Hematopoietic multipotent progenitor cell (in vitro differentiated cells): ENCODE measurements around the gene ITGB4. TPM values are rescaled to one million over a fixed set of nuclear protein-coding genes. Genes with fewer than 3 reads are reported as not detected.

Experiments
- DNase-seq, 3 donors: peaks; one replicate each; pipeline ENCODE4 v3.0.0-alpha.2; 2011 to 2015; ENCODE audit warnings: low read depth in 2 of 3, low spot score in 2 of 3
- total RNA-seq: library from RNA; depleted of rRNA; stranded (reverse); fragments of >200 nt; gene quantifications from one replicate; pipeline ENCODE4 v1.2.3, GENCODE V29; 2012

Gene ITGB4
- total RNA-seq, 1 donor = 11.3 TPM

DNA sequence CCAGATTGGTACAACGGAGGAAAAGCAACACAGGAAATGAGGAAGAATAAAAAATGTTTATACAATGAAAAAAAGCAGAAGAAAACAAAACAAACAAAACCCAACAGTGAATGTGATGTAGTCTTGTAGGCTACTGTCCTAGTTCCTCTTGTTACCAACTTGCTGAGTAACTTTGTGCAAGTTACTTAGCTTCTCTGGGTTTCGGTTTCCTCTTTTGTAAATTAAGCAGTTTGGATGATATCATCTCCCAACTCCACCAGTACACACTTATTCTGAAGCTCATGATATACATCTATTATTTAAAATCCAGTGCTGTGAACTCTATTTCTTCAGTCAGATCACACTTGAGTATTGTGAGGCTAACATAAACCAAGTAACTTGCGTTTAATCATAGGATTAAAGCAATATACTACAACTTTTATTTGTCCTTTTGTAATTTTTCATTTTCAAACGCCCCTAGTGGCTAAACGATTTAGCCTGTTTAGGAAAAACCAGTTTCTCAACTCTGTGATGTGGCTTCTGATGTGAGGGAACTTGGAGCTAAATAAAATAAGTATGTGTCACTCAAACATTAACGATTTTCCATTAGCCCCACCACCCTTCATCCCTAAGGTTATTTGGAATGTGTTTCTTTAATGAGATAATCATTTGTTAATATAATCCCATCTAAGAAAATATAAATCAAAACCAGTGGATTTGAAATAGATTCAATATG is 62.0 kb downstream of the ITGB4 start:
- DNase-seq = peak in 2 of 3 donors; percentile 62 to 82

DNA sequence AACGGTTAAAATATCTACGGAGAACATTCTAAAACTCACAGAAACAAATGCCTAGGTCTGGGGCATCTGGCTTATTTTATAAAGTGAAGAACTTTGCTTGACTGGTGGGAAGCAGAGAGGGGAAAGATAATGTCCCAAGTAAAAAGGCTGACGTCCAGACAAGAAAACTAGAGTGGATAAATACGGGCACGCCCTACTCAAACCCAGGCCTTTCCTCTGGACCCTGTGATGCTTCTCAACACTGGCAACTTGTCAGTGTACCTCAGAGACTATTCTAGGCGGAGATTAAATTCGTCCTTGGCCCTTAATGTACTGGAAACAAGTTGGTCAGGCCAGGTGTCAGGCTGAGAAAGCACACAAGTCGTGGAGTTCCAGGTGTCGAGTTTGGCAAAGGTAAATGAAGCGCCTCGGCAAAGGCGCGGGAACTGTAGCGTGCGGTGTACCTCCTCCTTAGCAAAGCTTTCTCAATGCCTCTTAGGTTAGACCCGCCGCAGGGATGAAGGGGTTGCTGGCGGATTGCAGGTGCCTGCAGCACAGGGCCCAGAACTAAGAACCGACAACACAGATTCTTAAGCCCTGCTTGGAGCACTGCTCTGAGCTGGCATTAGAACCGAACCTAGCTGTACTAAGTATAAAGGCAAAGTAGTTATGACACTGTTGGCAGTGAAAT is 62.7 kb downstream of the ITGB4 start:
- DNase-seq = no peak

DNA sequence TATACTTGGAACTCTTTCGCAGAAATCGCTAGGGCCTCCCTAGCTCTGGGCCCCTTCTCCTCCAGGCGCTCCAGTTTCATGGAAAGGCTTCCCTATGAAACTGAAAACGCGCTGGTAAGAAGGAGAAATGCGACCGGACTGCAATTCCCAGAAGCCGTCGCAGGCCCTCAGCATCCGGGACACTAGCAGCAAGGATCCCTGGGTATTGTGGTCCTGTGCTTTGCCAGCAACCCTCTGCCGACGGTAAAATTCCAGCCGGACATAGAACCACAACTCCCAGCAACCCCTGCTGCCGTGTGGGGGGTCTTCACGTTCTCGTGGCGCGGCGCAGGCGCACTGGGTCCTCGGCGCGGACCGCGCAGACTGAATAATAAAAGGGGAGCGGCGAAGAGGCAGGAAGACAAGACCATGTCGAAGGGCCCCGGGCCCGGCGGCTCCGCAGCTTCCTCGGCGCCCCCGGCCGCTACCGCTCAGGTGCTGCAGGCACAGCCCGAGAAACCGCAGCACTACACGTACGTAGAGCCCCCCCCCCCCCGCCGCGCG is 63.3 kb downstream of the ITGB4 start, which contains the start of gene UNK:
Gene UNK, plus strand, starts transcription at position 334 of the 543 bp plus-strand sequence. Its CDS starts 75 bp downstream, at position 409.
- peak; percentile 95 to 99 (median 98) for DNase-seq

DNA sequence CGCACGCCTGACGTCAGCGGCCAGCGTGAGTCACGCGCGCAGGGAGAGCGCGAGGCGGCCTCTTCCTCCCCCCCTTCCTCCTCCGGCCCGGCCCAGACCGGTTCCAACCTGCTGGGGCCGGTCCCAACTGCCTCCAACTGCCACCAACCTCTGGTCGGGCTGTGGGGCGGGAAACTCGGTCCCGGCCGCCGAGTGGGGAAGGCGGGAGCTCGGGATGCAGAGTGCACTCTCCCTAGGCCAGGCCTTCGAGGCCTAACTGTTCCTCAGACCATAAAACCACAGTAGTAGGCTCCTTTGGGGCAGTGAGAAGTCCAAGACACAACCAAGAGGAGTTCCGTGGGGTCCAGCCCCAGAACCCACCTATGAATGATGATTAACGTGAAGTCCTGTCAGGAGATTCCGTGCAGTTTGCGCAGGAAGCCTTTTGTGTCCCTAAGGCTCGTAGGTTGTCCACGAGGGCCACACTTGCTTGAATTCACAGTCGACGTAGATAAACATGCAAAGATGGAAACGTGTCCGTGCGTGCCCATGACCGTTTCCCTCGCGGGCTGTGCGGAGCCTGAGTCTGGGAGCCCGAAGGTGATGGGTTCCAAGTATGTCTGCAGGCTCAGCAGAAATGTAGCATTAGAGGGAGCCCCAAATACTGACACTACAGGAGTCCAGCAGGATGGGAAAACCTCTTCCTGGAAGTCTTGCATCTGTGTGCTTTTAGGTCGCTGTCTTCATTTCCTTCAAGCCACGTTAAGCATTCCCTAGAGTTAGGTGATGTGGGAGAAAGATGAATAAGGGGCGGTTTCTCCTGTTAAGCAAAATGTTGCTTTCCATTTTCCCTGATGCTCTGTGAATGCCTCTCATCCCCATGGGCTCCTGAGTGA is 64.0 kb downstream of the ITGB4 start:
- no peak for DNase-seq

DNA sequence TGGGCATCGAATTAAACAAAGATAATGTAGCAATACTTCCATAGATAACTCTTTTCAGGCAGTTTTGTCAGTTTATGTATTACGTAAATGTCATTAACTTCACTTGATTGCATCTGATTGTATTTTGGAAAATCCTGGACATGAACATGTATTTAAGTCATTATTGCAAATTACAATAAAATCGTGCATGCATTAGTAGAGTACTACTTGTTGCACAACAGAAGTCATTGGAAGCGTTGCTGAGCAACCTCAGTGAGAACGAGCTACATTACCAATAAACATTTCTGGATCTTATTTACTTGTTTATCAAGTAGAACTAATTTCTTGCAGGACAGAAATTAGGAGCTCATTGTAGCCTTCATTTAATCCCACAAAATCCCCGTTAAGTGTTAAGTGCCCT is 70.0 kb downstream of the ITGB4 start:
- no peak for DNase-seq

DNA sequence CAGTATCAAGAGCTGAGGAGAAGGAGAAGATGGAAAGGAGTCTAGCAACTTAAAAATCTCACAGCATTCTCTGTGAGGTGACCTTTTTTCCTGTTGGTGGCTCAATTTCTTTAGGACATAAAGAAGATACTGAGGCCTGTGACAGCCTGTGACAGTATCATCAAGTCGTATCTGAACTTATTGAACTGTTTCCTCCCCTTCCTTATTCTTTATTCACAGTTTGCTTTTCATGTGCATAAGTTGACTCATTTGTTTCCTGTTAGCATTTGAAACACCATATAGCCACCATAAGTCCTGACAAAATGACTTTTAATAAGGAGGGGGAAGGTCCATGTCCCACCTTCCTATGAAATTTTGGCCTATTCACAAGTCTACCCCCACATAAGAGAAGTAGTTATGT is 72.2 kb downstream of the ITGB4 start:
- DNase-seq = no peak

DNA sequence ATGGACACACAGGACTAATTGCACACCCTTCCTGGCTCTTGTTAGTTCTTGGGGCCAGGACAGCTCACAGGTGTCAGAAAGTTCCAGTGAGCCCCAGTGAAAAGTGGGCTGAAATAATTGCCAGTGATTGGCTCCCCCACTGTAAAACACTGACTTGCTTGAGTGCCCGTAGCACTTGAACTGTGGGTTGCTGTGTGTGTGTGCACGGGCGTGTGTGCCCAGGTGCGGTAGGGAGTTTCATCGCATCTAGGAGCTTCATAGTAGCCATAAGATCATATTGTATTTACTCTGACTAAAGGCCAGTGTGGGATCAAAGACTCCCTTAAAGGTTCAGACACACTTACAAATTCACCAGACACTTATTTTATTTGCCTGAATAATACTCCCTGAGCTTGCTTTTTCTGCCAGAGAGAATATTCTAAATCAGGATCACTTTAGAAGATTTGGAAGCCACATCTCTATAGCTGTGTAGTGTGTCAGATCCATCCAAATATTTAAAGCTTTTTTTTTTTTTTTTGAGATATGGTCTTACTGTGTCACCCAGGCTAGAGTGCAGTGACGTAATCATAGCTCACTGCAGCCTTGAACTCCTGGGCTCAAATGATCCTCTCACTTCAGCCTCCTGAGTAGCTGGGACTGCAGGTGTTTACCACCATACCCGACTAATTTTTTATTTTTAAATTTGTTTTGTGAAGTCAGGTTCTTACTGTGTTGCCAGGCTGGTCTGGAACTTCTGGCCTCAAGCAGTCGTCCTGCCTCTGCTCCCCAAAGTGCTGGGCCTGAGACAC is 74.8 kb downstream of the ITGB4 start:
- no peak for DNase-seq

DNA sequence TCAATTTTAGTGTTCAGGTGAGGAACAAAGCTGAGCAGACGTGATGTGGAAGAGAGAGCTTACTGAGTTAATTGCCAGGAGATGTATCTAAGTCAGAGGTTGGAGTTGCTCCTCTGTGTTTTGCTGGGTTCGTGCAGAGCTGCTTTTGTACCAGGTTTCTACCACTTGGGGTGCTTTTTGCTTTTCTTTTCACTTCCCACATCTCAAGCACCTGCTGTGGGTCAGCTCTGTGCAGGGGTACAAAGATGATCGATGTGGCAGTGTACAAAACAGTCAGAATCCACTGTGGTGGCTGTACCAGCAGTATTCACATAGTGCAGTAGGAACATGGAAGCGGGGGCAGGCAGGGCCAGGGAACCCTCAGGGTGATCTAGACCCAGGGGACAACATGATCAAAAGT is 78.1 kb downstream of the ITGB4 start:
- no peak for DNase-seq

DNA sequence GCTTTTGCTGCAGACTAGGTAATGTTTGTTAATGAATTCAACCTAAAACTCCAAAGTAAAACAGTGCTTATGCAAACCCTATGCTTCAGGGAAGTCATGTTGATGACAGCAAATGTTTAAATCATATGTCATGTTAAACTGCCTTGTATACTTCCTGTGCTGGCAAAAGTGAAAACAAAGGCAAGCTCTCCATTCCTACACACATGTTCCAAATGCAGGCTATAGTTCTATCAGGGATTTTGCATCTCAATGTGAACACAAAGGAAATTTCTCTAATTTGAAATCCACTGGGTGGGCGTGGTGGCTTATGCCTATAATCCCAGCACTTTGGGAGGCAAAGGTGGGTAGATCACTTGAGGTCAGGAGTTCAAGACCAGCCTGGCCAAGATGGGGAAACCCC is 82.6 kb downstream of the ITGB4 start:
- DNase-seq = no peak

DNA sequence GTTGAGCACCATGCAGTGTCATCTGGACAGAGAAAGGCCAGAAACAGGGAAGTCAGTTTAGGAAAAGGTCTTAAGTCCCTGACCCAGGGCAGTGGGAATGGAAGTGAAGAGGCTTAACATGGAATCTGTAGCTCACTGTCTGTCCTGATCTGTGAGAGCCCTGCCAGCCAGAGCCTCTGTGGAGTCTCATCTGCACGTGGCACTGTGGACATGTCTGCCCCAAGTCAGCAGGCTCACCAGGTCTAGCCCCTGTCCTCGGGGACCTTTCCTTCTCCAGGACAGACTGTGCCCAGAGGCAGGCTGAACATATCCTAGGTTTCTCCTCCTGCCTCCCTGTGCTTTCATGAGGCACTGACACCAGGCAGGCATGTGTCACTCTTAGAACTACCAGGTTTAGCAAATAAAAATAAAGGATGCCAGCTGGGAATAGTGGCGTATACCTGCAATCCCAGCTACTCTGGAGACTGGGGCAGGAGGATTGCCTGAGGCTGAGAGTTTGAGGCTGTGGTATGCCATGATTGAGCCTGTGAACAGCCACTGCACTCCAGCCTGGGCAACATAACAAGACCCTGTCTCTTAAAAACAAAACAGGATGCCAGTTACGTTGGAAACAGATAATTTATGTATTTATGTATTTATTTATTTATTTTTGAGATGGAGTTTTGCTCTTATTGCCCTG is 85.7 kb downstream of the ITGB4 start:
- no peak for DNase-seq

Other genes with a start within 250 kb of the ITGB4 start
- 14.8 TPM for gene CASKIN2, start 205.9 kb upstream of the ITGB4 start, total RNA-seq
- gene TSEN54, start 204.9 kb upstream of the ITGB4 start, total RNA-seq = 30.2 TPM
- 42.5 TPM for gene LLGL2, start 195.8 kb upstream of the ITGB4 start, total RNA-seq
- gene MYO15B, start 133.7 kb upstream of the ITGB4 start, total RNA-seq = 352 TPM
- gene SMIM5, start 88.0 kb upstream of the ITGB4 start, total RNA-seq = 3.0 TPM
- gene RECQL5, start 54.3 kb upstream of the ITGB4 start, total RNA-seq = 56.6 TPM
- 69.2 TPM for gene SAP30BP, start 54.1 kb upstream of the ITGB4 start, total RNA-seq
- 57.1 TPM for gene GALK1, start 43.7 kb downstream of the ITGB4 start, total RNA-seq
- gene UNK, start 63.3 kb downstream of the ITGB4 start, total RNA-seq = 34.7 TPM
- gene UNC13D, start 122.9 kb downstream of the ITGB4 start, total RNA-seq = 245 TPM
- 29.6 TPM for gene WBP2, start 133.9 kb downstream of the ITGB4 start, total RNA-seq
- gene TRIM47, start 157.1 kb downstream of the ITGB4 start, total RNA-seq = 38.8 TPM
- 41.2 TPM for gene TRIM65, start 175.5 kb downstream of the ITGB4 start, total RNA-seq
- gene MRPL38, start 183.4 kb downstream of the ITGB4 start, total RNA-seq = 48.7 TPM
- 25.9 TPM for gene FBF1, start 219.6 kb downstream of the ITGB4 start, total RNA-seq